CD4-positive, alpha-beta T cell treated with Interleukin-6 at 100 ng/mL for 8 hours (primary cell): ENCODE data around the gene F11R.
"Not testable (repeated sequence)": the region's sequence is repeated elsewhere in the genome, so short reads cannot be mapped to it uniquely, and the experiment has no call there.

Experiments
- DNase-seq: peaks from one replicate; pipeline ENCODE4 v3.0.0-alpha.2; 2020; ENCODE audit warnings: mixed read lengths, low spot score

F11R gene

GRCh38 chr1:160971618-160972056, 49.3 kb downstream of the F11R start:
- DNase-seq: no peak

GRCh38 chr1:160963521-160963920, 57.4 kb downstream of the F11R start:
- no peak for DNase-seq

GRCh38 chr1:160961419-160961818, 59.5 kb downstream of the F11R start:
- no peak for DNase-seq

GRCh38 chr1:160956966-160957365, 64.0 kb downstream of the F11R start:
- DNase-seq: no peak

- peak; percentile 26 for DNase-seq
These were observed 66.5 kb downstream of the F11R start, which contains the start of gene ITLN2 for GRCh38 chr1:160954158-160955104. TSS of gene ITLN2 (minus strand) at chr1:160954809. CDS start at chr1:160954741, 68 bp downstream.

- no peak for DNase-seq
These were observed 67.9 kb downstream of the F11R start for GRCh38 chr1:160953030-160953429.

- no peak for DNase-seq
These were observed 68.8 kb downstream of the F11R start for GRCh38 chr1:160952129-160952510.

GRCh38 chr1:160951443-160952128, 69.4 kb downstream of the F11R start:
- DNase-seq: peak; percentile 67

GRCh38 chr1:160950657-160951056, 70.3 kb downstream of the F11R start:
- DNase-seq: no peak

- DNase-seq: no peak
These were observed 71.1 kb downstream of the F11R start for GRCh38 chr1:160949881-160950280.

- not testable (repeated sequence) for DNase-seq
These were observed 71.6 kb downstream of the F11R start for GRCh38 chr1:160949216-160949880.

GRCh38 chr1:160947174-160947759, 73.7 kb downstream of the F11R start:
- DNase-seq: not testable (repeated sequence)

GRCh38 chr1:160945881-160946280, 75.1 kb downstream of the F11R start:
- DNase-seq: not testable (repeated sequence)
